KMS-11 (cell line): ENCODE data around the gene ABTB1.
A peak's percentile ranks its signal among the peaks of the same experiment; 100 is the strongest.

Source experiments
- H2AFZ ChIP-seq: fragments of 200-600 bp; sonication (generic); 2 replicates; pipeline ENCODE4 v1.6.1; 2016; ENCODE audit warnings: antibody characterized with exemption, mixed run types, low read depth
- H3K27ac ChIP-seq: fragments of 200-600 bp; sonication (generic); 2 replicates; pipeline ENCODE4 v1.6.1; 2016; ENCODE audit warnings: mild to moderate bottlenecking, mixed run types
- H3K27me3 ChIP-seq: fragments of 200-600 bp; sonication (generic); 2 replicates; pipeline ENCODE4 v1.6.1; 2017; ENCODE audit warnings: mild to moderate bottlenecking, low read depth, mixed run types, moderate library complexity; ENCODE audit not compliant: insufficient read depth
- H3K36me3 ChIP-seq: fragments of 200-600 bp; sonication (generic); 2 replicates; pipeline ENCODE4 v1.6.1; 2017; ENCODE audit warnings: mild to moderate bottlenecking, mixed run types; ENCODE audit not compliant: insufficient read depth
- H3K4me1 ChIP-seq: fragments of 200-600 bp; sonication (generic); 2 replicates; pipeline ENCODE4 v1.6.1; 2016; ENCODE audit warnings: mild to moderate bottlenecking, low read depth, mixed run types; ENCODE audit not compliant: poor library complexity, severe bottlenecking
- H3K4me2 ChIP-seq: fragments of 200-600 bp; sonication (generic); 2 replicates; pipeline ENCODE4 v1.7.0; 2016; ENCODE audit warnings: mild to moderate bottlenecking, mixed run types
- H3K4me3 ChIP-seq: fragments of 200-600 bp; sonication (generic); IDR thresholded peaks from 2 replicates; pipeline ENCODE4 v1.6.1; 2017; ENCODE audit warnings: low read depth, low read length, mixed read lengths; ENCODE audit not compliant: insufficient read depth
- H3K79me2 ChIP-seq: fragments of 200-600 bp; sonication (generic); 2 replicates; pipeline ENCODE4 v1.6.1; 2016; ENCODE audit warnings: low read depth, mixed run types; ENCODE audit not compliant: insufficient read depth
- H3K9ac ChIP-seq: fragments of 200-600 bp; sonication (generic); 2 replicates; pipeline ENCODE4 v1.6.1; 2016; ENCODE audit warnings: mild to moderate bottlenecking, mixed run types
- H4K20me1 ChIP-seq: fragments of 200-600 bp; sonication (generic); 2 replicates; pipeline ENCODE4 v1.6.1; 2016; ENCODE audit warnings: mild to moderate bottlenecking, mixed run types; ENCODE audit not compliant: insufficient read depth
- CTCF ChIP-seq: fragments of 200-600 bp; sonication (generic); conservative IDR thresholded peaks from 2 replicates; pipeline ENCODE4 v1.6.1; 2017; ENCODE audit warnings: low read depth, mild to moderate bottlenecking, antibody characterized with exemption, low read length, moderate library complexity, mixed read lengths

The ABTB1 gene

DNA sequence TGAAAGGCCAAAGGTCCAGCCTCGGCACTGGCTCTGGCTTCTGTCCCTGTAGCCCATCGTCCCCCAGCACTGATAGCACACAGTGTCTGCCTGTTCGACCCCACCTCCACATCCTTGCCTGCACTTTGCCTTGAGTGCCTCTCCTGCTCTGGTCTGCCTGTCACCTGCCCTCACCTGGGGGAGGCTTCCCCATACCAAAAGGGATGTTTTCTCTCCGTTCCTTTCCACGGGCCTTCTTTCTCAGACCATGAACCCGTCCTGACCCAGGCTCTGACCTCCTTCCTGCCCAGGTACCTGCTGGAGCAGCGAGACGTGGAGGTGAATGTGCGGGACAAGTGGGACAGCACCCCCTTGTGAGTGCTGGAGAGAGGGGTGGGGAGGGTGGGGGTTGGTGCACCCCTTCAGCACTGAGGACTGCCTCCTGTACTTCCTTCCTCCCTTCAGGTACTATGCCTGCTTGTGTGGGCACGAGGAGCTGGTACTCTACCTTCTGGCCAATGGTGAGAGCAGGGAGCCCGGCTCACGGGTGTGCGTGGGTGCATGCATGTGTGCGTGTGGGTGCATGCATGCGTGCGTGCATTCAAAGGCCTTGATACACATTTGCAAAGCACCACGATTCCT, 1.5 kb downstream of the ABTB1 start:
- Histone ChIP-seq H3K36me3 (no peaks in the 10 kb centered on the region), H3K9ac (no peak overlapping the region), H2AFZ (no peak overlapping the region), H3K4me1 (peaks cover 13% of the 10 kb centered on the region), H3K27ac (no peak overlapping the region), H4K20me1 (no peaks in the 10 kb centered on the region), H3K27me3 (no peaks in the 10 kb centered on the region), H3K4me3 (no peak overlapping the region), H3K79me2 (no peaks in the 10 kb centered on the region), H3K4me2 (peak overlapping the region; percentile 70)
- TF ChIP-seq CTCF = no peak

DNA sequence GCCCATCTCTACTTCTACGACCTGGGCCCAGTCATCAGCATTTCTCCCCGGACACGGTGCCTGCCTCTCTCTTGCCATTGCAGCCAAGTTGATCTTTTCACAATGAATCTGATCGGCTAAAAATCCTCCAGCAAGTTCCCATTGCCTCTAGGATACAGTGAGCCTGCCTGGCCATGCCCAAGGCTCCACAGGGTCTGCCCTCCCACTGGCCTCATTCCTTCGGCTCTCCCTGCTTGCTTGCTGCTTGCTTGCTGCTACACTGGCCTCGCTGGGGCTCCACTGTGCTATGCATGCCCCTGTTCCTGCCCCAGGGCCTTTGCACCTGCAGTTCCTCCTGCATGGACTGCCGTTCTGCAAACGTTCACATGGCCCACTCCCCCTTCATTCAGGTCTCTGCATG, 2.0 kb downstream of the ABTB1 start:
- H4K20me1 ChIP-seq = no peaks in the 10 kb centered on the region
- no peak overlapping the region for H2AFZ ChIP-seq
- H3K4me2 ChIP-seq = no peak overlapping the region
- H3K27me3 ChIP-seq = no peaks in the 10 kb centered on the region
- no peaks in the 10 kb centered on the region for H3K36me3 ChIP-seq
- H3K4me1 ChIP-seq = peaks cover 13% of the 10 kb centered on the region
- no peak overlapping the region for H3K9ac ChIP-seq
- H3K4me3 ChIP-seq = no peak overlapping the region
- H3K79me2 ChIP-seq = no peaks in the 10 kb centered on the region
- H3K27ac ChIP-seq = no peak overlapping the region
- TF ChIP-seq CTCF = no peak

DNA sequence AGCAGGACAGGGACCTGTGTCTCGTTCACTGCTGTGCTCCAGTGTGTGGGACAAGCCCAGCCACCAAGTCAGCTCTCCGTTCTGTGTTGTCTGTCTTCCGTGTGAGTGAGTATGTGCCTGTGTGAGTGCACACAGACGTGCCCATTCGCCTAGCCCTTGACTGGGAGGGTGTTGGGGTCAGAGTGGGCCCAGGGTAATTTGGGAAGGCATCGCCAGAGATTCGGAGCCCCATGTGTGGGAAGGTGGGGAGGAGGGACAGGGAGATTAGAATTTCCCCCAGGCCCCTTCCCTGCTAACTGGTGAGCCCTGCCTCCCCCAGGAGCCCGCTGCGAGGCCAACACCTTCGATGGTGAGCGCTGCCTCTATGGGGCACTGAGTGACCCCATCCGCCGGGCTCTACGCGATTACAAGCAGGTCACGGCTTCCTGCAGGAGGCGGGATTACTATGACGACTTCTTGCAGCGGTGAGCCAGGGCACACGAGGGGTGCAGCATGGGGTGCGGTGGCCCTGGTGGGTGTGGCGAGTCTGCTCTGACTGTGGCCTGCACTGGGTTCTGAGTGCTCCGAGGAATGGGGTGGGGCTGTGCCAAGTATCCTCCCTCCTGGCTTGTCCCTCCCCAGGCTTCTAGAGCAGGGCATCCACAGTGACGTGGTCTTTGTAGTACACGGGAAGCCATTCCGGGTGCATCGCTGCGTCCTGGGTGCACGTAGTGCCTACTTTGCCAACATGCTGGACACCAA, 3.1 kb downstream of the ABTB1 start:
- Histone ChIP-seq H4K20me1 (no peaks in the 10 kb centered on the region), H3K27ac (no peak overlapping the region), H3K4me3 (no peak overlapping the region), H3K4me2 (no peak overlapping the region), H3K79me2 (no peaks in the 10 kb centered on the region), H3K9ac (no peak overlapping the region), H3K4me1 (peaks cover 13% of the 10 kb centered on the region), H2AFZ (no peak overlapping the region), H3K36me3 (no peaks in the 10 kb centered on the region), H3K27me3 (no peaks in the 10 kb centered on the region)
- TF ChIP-seq CTCF = no peak

DNA sequence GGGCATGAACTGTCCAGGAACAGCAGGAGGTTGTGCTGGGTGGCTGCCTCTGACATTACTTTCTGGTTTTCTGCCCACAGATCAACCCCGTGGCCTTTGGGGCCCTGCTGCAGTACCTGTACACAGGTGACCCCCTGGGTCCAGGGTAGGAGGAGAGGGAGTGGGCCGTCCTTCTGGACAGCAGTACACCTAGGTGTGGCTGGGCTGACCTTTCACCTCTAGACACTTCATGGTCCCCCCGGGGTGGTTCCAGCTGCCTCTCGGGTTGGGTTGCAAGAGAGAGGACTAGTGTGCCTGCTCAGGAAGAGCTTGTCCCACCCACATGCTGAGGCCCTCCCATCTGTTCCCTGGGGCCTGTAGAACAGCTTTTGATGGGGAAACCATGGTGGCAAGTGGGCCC, 3.7 kb downstream of the ABTB1 start:
- TF ChIP-seq CTCF = no peak
- Histone ChIP-seq H3K27ac (no peak overlapping the region), H3K27me3 (no peaks in the 10 kb centered on the region), H3K4me2 (no peak overlapping the region), H3K4me1 (peaks cover 16% of the 10 kb centered on the region), H3K79me2 (no peaks in the 10 kb centered on the region), H3K4me3 (no peak overlapping the region), H2AFZ (no peak overlapping the region), H3K9ac (no peak overlapping the region), H4K20me1 (no peaks in the 10 kb centered on the region), H3K36me3 (no peaks in the 10 kb centered on the region)
